HG02885 (cell line): Measurements from ENCODE around the gene B4GALNT3.
"Not testable (repeated sequence)": the region's sequence is repeated elsewhere in the genome, so short reads cannot be mapped to it uniquely, and the experiment has no call there.

Experiments used
- ATAC-seq: cut with Tn5 transposase; IDR thresholded peaks from one replicate; pipeline ENCODE4 v1.9.1; 2021; ENCODE audit warnings: mild to moderate bottlenecking; ENCODE audit not compliant: unreplicated experiment, poor library complexity

Gene B4GALNT3

DNA sequence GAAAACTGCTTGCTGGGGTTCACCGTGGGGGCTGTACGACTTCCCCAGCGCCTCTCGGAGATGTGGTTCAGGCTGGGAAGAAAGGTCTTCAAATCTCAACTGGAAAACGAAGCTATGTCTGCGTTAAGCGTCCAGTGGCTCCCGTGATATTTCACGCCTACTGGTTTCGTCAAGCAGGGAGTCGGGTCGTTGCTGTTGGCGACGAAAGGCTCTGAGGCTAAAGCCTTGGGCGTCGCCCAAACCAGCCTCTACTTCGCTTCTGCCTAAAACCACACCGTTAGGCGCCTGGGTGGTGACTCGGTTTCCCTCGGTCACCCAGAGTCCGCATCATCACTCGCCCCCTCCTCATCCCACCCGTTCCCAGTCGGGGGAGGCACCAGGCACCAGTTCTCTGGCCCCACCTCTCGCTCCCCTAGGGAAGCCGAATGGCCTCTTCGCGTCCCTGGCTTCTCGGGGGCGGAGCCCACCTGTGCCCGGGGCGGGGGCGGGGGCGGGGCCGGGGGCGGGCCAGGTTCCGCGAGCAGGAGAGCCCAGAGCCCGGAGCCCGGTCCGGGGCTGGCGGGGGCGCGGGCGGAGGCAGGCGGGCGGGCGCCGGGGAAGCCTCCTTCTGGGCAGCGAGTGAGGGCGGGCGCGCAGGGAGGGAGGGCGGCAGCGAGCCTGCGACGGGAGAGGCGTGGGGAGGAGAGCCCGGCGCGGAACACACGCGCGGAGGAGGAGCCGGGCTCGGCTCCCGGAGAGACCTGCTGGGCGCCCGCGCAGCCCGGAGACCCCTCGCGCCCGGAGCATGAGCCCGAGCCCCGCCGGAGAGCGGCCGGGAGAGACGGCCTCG, at the start of gene B4GALNT3:
TSS of gene B4GALNT3 (plus strand) at position 510 of the 829 bp plus-strand sequence. CDS start 438 bp downstream, outside the sequence.
- ATAC-seq: no peak

DNA sequence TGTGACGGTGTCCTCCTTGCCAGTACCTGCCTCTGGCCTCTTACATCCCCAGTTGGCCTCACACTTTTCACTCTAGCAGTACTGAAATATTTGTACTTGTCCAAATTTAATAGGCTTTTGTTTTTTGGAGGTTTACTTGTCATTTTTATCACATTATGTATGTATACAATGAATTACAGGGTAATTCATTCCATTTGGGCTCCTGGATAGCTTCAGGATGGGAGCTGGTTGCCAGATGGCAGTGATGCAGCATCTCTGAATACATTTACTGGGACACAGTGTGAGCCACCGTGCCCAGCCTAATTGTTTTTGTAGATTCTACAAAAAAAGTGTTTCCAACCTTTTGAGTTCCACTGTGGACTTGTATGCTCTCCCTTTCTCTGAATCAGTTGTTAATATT, 44.9 kb upstream of the B4GALNT3 start:
- ATAC-seq: no peak

DNA sequence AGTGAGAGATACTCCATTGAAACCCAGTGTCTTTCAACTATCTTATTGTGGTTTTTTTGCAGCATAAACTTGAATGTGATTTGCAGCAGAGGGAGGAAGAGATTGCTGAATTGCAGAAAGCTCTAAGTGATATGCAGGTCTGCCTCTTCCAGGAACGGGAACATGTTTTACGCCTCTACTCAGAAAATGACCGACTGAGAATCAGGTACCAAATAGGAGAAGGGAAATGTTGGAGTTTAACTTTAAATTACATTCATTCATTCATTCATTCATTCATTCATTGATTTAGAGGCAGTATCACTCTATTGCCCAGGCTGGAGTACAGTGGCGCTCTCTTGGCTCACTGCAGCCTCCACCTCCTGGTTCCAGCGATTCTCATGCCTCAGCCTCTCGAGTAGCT, 41.3 kb upstream of the B4GALNT3 start:
- no peak for ATAC-seq

DNA sequence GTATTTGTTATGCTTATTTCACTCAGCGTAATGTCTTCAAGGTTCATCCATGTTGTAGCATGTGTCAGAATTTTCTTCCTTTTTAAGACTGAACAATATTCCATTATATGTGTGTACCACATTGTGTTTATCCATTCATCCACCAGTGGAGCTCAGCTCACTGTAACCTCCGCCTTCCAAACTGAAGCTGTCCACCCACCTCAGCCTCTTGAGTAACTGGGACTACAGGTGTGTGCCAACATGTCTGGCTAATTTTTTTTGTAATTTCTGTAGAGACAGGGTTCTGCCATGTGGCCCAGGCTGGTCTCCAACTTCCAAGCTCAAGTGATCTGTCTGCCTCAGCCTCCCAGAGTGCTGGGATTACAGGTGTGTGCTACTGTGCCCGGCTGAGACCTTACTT, 37.2 kb upstream of the B4GALNT3 start:
- no peak for ATAC-seq

DNA sequence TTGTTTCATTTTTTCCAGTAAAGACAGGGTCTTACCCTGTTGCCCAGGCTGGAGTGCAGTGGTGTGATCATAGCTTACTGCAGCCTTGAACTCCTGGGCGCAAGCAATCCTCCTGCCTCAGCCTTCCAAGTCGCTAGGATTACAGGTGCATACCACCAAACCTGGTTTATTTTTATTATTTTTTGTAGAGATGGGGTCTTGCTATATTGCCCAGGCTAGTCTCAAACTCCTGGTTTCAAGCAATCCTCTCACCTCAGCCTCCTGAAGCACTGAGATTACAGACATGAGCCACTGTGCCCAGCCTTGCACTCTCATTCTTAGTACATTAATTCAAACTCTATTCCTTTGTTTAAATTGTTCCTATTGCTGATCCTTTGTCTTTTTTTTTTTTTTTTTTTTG, 24.0 kb upstream of the B4GALNT3 start:
- ATAC-seq: not testable (repeated sequence)

DNA sequence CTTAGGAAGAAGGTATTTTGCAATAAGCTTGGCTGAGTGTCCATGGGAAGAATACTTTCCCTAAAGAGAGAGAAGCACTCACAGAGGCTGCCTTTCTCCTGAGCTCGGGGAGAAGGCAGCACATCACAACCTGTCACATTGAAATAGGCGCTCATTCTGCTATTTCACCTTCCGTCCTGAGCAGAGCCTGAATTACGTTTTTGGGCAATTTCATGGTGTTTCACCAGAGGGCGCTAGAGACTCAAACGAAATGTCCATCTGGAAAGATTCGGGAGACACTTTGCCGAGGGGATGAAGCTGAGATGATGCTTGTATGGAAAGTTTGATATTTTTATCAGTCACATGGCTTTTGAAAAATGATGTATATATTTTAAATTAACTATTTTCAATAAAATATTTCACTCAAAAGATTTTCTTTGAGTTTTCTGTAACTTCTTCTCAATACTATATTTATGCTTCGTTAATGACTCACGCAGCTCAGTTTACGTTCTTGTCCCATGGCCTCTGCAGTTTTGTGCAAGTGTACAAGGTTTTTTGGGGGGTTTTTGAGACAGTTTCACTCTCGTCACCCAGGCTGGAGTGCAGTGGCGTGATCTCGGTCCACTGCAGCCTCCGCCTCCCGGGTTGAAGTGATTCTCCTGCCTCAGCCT, 17.4 kb upstream of the B4GALNT3 start:
- ATAC-seq: no peak

DNA sequence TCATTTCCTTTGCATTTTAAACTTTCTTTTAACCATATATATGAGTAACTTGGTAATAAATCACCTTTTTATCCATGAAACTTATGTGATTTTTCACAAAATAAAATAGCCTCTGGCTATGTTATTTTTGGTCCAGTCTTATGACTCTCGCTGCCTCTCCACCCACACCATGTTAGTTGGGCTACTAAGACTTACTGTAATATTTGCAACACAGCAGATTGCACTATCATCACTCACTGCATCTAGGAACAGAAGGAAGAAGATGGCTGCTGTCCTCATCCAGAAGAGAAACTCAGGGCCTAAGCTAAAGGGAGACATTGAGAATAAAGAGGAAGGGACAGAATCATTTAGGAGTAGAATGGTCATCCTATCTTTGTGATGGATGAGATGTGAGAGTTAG, 12.6 kb upstream of the B4GALNT3 start:
- ATAC-seq: no peak

DNA sequence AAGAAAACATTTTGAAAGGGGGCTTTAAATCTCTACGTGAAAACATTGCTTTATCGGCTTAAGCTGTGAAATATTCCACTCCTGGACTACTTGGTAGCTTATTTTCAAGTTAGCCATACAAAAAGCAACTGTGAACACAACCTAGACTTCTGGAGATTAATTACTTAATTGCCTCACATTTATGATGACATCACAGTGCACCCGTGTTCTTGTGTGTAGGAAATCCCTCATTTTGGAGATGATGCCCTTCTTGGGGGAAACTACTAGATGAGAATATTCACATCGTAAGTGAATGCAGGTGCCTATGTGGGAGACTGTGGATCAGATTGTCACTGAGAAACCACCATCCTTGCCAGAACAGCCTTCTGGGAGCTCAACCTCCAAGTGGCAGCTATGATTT, 10.5 kb upstream of the B4GALNT3 start:
- no peak for ATAC-seq

DNA sequence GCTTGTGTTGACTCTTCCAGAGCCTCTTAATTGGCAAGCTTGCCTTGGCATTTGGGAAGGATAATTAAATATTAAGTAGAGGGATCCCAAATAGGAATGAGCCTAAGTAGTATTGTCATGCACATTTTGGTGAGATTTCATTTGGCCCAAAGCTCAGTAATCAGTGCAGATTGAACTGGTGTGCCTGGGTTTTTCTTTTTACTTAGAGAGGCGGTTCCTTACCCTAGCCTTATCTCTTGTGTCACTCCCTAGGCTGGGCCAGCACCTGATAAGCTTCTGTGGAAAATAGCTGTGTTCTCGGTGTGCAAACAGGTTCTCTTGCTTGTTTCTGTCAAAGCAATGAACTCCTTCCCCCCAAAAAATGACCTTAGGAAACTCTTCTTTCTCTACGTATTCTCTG, 9.3 kb upstream of the B4GALNT3 start:
- no peak for ATAC-seq

DNA sequence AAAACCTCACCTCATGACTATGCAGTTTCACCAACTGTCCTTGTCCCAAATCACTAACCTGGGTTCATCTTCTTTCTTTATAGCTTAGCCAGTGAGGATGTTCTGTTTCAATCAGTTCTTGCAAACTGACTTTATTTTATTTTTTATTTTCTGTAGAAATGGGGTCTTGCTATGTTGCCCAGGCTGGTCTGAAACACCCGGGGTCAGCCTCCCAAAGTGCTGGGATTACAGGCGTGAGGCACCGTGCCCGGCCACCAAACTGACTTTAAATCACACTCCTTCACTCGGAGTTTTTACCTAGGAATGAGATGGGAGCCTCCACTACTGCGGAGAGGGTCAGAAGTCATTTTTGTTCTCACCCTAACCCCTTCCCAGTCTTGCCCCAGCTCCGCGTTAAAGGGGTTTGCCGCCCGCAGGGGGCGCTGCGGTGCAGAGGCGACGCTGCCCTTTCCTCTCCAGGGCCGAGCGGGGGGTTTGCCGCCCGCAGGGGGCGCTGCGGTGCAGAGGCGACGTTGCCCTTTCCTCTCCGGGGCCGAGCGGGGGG, 7.0 kb upstream of the B4GALNT3 start:
- ATAC-seq: no peak

DNA sequence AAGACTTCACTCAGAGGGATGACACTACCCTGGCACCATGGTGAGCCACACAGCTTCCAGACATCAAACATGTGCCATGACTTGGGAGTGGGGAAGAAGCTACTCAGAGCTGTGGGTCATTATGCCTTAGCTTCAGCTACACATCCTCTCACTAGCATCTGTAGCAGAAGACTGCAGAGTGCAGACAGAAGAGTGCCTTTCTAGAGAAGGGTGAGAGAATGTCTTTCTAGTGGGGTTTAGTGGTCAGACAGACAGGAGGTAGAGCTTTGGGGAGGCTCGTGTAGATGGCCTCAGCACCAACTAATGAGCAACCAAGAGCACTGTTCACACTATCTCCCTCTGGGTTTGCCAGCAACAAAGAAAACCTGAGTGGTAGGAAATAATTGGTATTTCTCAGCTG, 4.9 kb upstream of the B4GALNT3 start:
- no peak for ATAC-seq

DNA sequence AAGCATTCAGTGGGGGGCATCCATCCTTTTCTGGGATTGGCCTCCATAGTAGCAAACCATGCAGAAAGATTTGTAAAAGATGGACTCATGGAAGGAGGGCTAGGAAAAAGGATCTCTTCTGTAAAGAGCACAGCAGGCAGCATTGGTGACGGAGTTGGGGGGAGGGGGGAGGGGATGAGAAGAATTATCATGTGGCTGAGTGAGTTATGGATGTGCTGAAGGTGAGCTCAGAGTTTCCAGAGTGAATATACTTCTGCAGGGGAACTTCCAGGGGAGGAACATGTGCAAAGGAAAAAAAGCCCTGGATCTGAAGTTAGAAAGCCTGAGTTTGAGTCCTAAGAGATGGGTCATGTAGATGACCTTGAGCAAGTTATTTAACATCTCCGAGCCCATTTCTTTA, 3.9 kb upstream of the B4GALNT3 start:
- ATAC-seq: no peak

DNA sequence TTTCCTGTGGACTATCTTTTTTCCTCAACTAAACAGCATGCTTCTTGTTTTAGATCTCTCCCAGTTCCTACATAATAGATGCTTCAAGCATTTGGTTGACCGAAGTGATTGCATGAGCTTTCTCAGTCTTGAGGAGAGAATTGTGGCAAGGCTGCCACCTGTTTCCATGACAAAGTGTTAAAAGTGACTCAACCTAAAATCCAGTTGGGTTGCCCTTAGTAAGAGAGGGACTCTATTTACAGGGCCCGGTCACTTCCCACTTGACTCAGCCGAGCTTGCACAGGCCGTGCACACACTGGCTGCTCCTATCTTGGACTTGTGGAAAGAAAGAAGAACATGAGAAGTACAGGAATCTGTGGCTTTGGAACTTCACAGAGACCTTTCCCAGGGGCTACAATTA, 2.1 kb upstream of the B4GALNT3 start:
- ATAC-seq: no peak

DNA sequence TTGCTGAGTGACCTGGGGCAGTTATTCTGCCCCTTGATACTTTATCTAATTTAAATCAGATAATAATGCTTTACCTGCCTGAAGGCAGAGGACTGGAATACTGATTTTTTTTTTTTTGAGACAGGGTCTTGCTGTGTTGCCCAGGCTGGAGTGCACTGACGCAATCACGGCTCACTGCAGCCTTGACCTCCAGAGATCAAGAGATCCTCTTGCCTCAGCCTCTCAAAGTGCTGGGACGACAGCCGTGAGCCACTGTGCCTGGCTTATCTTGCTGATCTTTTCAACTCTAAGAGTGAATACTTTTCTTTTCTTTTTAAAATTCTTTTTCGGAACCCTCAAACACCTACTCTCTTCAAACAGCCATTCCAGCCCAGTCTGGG, 699 bp upstream of the B4GALNT3 start:
- ATAC-seq: no peak

DNA sequence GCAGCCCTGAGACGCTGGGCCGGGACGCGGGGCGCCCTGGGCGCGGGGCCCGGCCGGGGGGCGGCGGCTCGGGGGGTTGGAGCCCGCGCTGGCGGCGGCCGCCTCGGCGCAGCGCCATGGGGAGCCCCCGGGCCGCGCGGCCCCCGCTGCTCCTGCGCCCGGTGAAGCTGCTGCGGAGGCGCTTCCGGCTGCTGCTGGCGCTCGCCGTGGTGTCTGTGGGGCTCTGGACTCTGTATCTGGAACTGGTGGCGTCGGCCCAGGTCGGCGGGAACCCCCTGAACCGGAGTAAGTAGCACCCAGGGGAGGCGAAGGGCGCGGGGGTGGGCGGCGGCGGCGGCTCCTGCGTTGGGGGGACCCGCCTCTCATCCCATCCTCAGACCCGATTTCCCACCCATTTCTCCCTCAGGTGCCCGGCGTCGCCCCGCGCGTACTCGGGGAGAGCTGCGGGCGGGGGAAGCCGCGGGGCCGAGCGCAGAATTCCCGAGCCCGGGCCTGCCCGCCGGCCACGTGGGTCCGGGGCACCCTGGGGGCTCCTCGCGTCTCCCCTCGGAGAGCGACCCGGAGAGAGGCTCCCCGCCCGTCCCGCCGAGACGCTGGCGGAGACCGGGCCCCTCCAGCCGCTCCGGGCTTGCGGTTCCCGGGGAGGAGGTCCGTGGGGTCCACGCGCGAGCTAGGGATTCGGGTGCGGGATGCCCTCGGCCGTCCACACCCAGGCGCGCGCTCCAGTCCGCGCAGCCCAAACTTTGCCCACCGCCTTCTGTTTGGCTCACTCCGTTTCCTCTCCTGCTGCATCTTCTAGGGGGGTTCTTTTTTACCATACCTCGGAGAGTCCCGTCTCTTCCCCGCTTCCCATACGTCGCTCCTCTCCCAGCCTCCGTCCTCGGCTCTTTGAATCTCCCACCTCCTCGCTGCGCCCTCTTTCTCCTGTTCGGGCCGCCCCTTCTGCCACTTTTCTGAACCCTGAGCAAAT, 807 bp downstream of the B4GALNT3 start:
- ATAC-seq: no peak

DNA sequence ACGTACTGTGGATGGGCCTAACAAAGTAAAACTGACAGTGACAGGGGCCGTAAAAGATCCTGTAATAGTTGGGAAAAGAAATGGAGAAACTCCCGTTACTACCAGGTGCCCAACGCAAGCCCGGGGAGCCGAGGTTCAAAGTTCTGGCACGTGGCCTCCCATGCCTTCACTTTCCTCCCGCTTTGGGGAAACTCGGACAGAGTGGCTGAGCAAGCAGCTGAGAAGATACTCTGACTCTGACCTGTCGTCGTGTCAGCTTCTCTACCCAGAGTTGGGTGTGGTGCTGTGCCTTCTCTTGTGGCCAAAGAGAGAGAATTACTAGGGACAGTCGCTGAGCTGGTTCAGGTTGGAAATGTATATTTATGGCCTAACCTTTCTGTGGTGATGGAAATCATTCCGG, 1.7 kb downstream of the B4GALNT3 start:
- no peak for ATAC-seq

DNA sequence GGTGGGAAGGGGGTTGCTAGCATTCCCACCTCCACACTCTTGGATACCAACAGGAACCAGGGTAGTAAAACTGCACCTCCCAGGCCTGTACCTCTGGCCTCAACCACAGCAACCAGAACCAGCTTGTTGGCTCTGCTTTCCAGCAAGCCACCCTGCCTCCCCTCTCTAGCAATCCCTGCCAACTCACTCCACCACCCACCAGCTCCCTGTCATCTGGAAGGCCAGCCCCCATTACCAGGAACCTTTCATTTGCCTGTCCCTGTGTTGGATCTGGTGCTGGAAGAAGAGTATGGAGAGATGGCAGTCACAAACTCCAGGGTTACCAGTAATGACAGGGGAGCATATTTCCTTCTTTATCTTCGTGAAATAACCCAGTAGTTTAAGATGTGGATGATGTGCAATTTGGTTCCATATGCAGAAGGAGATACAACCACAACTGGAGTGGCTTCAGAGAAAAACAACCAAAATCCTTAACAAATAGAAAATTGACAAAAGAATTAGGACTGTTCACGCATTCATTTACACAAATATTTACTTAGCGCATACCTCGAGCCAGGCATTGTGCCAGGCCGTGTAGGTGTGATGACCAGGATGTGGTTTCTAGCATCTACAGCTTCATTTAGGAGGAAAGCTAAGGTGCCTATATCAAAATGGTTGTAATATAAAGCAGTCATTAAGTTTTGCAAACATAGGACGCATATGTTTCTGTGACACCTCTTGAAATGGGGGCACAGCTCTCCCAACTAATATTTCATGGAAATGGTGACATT, 3.4 kb downstream of the B4GALNT3 start:
- ATAC-seq: no peak

DNA sequence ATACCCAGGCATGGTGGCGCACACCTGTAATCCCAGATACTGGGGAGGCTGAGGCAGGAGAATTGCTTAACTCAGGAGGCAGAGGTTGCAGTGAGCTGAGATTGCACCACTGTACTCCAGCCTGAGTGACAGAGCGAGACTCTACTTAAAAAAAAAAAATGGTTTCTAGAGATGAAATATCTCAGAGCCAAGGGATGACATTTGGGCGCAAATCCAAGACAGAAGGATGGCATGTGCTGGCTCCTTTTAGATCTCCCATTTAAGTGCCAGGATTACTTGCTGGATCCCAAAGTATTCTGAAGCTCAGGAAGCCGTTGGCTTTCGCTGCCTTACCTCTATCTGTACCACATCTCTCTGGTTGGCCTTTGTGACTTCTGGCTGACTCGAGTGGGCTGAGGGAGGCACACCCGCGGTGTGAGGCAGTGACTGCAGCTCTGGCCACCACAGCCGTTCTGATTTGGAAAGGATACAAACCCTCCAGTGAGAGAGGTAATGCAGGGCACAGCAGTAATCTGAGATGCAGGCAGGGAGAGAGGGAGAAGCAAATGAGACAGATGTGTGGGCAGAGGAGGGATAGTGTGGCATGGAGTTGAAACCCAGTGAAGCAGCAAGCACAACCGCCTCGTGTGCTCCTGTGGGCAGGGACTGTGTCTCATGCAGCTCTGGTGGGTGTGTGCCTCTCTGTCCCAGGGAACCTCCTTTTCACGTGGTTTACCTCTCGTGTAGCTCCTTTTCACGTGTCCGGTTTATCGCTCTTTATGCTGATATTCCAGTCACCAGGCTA, 4.9 kb downstream of the B4GALNT3 start:
- no peak for ATAC-seq

DNA sequence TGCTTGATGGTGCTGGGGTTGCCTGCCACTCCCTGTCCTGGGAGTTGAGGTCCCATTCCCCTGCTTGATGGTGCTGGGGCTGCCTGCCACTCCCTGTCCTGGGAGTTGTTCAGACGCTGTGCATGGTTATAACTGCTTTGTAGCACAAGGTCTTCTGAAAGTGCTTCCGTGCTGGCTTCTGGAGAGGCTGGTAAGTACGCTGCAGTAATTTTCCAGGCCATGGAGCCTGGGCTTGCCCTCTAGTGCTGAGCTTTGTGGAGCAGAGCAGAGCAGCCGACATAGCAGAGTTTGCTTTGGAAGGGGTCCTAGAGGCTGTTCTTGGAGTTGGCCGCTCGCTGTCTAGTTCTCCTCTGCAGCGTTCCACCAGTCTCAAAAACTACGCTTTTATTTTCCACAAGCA, 6.3 kb downstream of the B4GALNT3 start:
- no peak for ATAC-seq
